T-helper 2 cell treated with Interferon-gamma antibody and Interleukin-4, amounts not matched to agents 5 μg/mL and 100 μg/mL, for 36 hours (primary cell): ENCODE results near the gene SFMBT1.

Experiments
- DNase-seq: peaks from one replicate; pipeline ENCODE4 v3.0.0; 2021; ENCODE audit warnings: low spot score
- H3K27ac Mint-ChIP-seq: one replicate; pipeline ENCODE4 v1.8.0; 2021; ENCODE audit warnings: mild to moderate bottlenecking, mixed read lengths
- H3K27me3 Mint-ChIP-seq: one replicate; pipeline ENCODE4 v1.8.0; 2021; ENCODE audit warnings: low read depth, mixed read lengths
- H3K36me3 Mint-ChIP-seq: one replicate; pipeline ENCODE4 v1.8.0; 2021; ENCODE audit warnings: low read depth, mixed read lengths
- H3K4me1 Mint-ChIP-seq: one replicate; pipeline ENCODE4 v1.8.0; 2021; ENCODE audit warnings: low read depth, mixed read lengths
- H3K4me3 Mint-ChIP-seq: one replicate; pipeline ENCODE4 v1.8.0; 2022; ENCODE audit warnings: mild to moderate bottlenecking, moderate library complexity, mixed read lengths
- H3K9me3 Mint-ChIP-seq: one replicate; pipeline ENCODE4 v1.8.0; 2021; ENCODE audit warnings: mixed read lengths

SFMBT1 gene

GRCh38 chr3:53078656-53079055, 32.8 kb upstream of the SFMBT1 start:
- Mint-ChIP-seq H3K27me3 (no peaks in the 10 kb centered on the region), H3K36me3 (no peaks in the 10 kb centered on the region), H3K9me3 (no peaks in the 10 kb centered on the region), H3K4me3 (no peak overlapping the region), H3K4me1 (no peaks in the 10 kb centered on the region), H3K27ac (no peak overlapping the region)
- no peak for DNase-seq

GRCh38 chr3:53077476-53078220, 31.8 kb upstream of the SFMBT1 start:
- H3K36me3 Mint-ChIP-seq, result no peaks in the 10 kb centered on the region
- no peak overlapping the region for H3K4me3 Mint-ChIP-seq
- no peak for DNase-seq
- no peaks in the 10 kb centered on the region for H3K9me3 Mint-ChIP-seq
- H3K27ac Mint-ChIP-seq, result no peak overlapping the region
- peaks cover 6% of the 10 kb centered on the region for H3K4me1 Mint-ChIP-seq
- no peaks in the 10 kb centered on the region for H3K27me3 Mint-ChIP-seq

DNA sequence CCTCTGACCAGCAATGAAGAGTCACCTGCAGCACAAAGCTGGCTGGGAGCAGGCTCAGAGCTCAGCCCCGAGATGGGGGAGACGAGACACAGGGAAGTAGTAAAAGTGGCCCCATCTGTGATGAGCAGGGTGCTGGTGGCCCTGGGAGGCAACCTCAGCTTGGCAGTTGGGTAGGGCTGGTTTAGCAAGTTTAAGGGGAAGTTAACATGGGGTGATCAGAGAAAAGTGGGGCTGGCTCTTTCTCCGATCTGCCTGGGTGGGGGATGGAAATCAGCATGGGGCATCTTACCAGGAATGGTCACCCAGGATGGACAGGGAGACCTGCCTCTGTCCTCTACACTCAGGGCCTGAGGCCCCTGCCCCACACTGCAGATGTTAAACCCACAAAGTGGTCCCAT, 29.9 kb upstream of the SFMBT1 start:
- H3K27me3 Mint-ChIP-seq, result no peaks in the 10 kb centered on the region
- no peak for DNase-seq
- no peak overlapping the region for H3K4me3 Mint-ChIP-seq
- peaks cover 13% of the 10 kb centered on the region for H3K4me1 Mint-ChIP-seq
- H3K36me3 Mint-ChIP-seq, result no peaks in the 10 kb centered on the region
- H3K9me3 Mint-ChIP-seq, result no peaks in the 10 kb centered on the region
- H3K27ac Mint-ChIP-seq, result no peak overlapping the region

- H3K27ac Mint-ChIP-seq, result no peak overlapping the region
- H3K27me3 Mint-ChIP-seq, result no peaks in the 10 kb centered on the region
- no peaks in the 10 kb centered on the region for H3K36me3 Mint-ChIP-seq
- no peak for DNase-seq
- H3K9me3 Mint-ChIP-seq, result no peaks in the 10 kb centered on the region
- no peak overlapping the region for H3K4me3 Mint-ChIP-seq
- peaks cover 13% of the 10 kb centered on the region for H3K4me1 Mint-ChIP-seq
These were observed 29.2 kb upstream of the SFMBT1 start for GRCh38 chr3:53074761-53075742.

DNA sequence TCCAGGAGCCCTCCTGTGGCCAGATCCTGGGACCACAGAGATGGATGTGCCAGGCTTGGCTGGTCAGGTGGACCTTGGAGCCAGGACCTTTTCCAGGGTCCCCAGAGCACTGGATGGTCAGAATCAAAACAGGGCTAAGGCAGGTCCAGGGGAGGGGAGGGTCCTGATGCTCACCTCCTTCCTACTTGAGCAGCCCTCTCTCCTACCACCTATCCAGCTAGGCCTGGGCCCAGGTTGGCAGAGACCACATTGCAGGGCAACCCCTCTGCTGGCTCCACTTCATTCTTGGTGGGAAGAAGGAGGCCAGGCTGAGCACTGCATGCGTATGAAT, 28.5 kb upstream of the SFMBT1 start:
- Mint-ChIP-seq H3K4me1 (peaks cover 14% of the 10 kb centered on the region), H3K9me3 (no peaks in the 10 kb centered on the region), H3K27ac (peak overlapping the region; percentile 45), H3K36me3 (no peaks in the 10 kb centered on the region), H3K27me3 (no peaks in the 10 kb centered on the region), H3K4me3 (peak overlapping the region; percentile 14)
- no peak for DNase-seq

DNA sequence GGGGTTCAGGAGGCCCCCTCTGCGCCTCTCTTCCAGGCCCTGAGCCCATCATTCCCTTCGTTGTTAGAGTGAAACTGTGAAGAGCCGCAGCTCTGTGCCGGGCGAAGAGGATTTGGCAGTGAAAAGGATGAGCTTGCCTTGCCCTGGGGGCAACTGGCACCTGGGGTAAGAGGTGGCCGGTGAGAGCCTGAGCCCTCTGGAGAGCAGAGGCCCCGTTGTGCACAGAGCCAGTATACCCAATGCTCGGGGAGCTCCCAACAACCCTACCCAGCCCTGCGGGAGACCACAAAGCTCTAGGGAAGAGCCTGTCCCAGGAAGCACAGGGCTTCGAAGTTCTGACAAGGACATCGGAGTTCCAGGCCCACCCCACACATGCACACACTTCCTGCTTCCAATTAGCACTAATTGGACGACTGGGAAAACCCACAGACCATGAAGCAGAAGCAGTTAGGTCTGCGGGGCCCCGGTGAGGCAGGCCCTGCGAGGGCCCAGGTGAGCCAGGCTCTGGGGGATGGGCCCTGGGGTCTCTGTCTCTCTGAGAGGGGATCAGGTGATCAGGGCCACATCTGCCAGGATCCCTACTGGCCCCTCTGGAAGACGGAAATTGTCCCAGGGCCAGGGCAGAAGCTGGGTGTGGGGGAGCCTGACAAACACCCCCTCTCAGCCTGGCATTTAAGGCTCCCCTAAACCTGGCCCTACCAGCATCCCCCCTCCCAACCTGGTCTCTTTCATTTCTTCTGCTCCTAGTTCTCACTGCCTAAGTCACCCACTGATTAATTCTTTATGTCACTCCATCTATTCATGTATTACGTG, 27.9 kb upstream of the SFMBT1 start:
- Mint-ChIP-seq H3K27me3 (no peaks in the 10 kb centered on the region), H3K9me3 (no peaks in the 10 kb centered on the region), H3K4me3 (peak overlapping the region; percentile 88), H3K36me3 (no peaks in the 10 kb centered on the region), H3K27ac (peak overlapping the region; percentile 93), H3K4me1 (peaks cover 16% of the 10 kb centered on the region)
- DNase-seq, result no peak

DNA sequence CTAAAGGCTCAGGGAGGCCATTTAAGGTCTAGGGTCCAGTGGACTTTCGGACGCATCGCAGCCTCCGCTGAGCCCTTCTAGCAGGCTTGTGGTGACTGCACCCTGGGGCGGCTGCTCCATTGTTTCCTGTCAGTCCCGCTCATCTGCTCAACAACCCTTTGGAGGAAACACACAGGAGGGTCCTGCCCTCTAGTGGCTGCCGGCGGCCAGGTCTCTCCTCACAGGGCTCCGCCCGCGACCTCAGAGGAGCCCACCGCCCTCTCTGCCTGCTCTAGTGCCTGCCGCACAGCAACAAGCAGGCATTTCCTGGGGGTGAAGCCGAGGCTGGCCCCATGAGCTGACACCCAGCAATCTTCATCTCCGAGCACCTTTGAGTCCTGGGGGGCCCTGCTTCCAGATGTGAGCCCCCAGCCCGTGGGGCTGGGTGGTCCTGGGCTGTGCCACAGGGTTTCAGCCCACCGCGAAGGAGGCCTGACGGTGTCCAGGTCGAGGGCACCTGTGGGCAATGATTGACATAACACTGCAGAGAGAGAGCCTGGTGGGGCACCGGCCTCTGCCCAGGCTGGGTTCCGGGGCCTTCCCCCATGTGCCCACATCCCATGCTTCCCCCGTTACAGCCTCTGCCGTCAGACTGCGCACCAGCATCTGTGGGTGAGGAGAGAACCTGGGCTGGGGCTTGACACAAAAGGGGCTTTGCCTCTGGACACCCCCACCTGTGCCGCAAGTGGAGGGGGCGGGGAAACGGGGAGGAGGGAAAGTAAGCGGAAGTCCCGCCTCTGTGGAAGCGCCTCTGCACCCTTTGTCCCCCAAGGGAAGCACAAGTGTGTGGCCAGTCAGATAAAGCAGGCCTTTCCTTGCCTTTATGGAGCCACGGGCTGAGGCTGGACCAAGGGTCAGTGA, 27.0 kb upstream of the SFMBT1 start:
- H3K4me1 Mint-ChIP-seq, result peaks cover 16% of the 10 kb centered on the region
- no peaks in the 10 kb centered on the region for H3K27me3 Mint-ChIP-seq
- H3K27ac Mint-ChIP-seq, result peak overlapping the region; percentile 93
- DNase-seq, result peak; percentile 85
- no peaks in the 10 kb centered on the region for H3K9me3 Mint-ChIP-seq
- no peaks in the 10 kb centered on the region for H3K36me3 Mint-ChIP-seq
- peak overlapping the region; percentile 88 for H3K4me3 Mint-ChIP-seq

GRCh38 chr3:53071882-53072431, 26.1 kb upstream of the SFMBT1 start:
- Mint-ChIP-seq H3K36me3 (no peaks in the 10 kb centered on the region), H3K27me3 (no peaks in the 10 kb centered on the region), H3K4me3 (peak overlapping the region; percentile 88), H3K27ac (peak overlapping the region; percentile 93), H3K9me3 (no peaks in the 10 kb centered on the region), H3K4me1 (peaks cover 16% of the 10 kb centered on the region)
- no peak for DNase-seq

GRCh38 chr3:53069422-53070068, 23.7 kb upstream of the SFMBT1 start:
- H3K27ac Mint-ChIP-seq, result no peak overlapping the region
- no peak for DNase-seq
- no peaks in the 10 kb centered on the region for H3K36me3 Mint-ChIP-seq
- peaks cover 3% of the 10 kb centered on the region for H3K27me3 Mint-ChIP-seq
- no peaks in the 10 kb centered on the region for H3K9me3 Mint-ChIP-seq
- H3K4me1 Mint-ChIP-seq, result peaks cover 16% of the 10 kb centered on the region
- H3K4me3 Mint-ChIP-seq, result no peak overlapping the region

- Mint-ChIP-seq H3K27me3 (peaks cover 10% of the 10 kb centered on the region), H3K27ac (no peak overlapping the region), H3K4me3 (no peak overlapping the region), H3K36me3 (no peaks in the 10 kb centered on the region), H3K4me1 (peaks cover 12% of the 10 kb centered on the region), H3K9me3 (no peaks in the 10 kb centered on the region)
- no peak for DNase-seq
These were observed 22.3 kb upstream of the SFMBT1 start for GRCh38 chr3:53068176-53068575.

- no peaks in the 10 kb centered on the region for H3K9me3 Mint-ChIP-seq
- peaks cover 14% of the 10 kb centered on the region for H3K27me3 Mint-ChIP-seq
- peaks cover 9% of the 10 kb centered on the region for H3K4me1 Mint-ChIP-seq
- no peak overlapping the region for H3K4me3 Mint-ChIP-seq
- DNase-seq, result no peak
- no peaks in the 10 kb centered on the region for H3K36me3 Mint-ChIP-seq
- H3K27ac Mint-ChIP-seq, result no peak overlapping the region
These were observed 21.7 kb upstream of the SFMBT1 start for GRCh38 chr3:53067567-53067966.

DNA sequence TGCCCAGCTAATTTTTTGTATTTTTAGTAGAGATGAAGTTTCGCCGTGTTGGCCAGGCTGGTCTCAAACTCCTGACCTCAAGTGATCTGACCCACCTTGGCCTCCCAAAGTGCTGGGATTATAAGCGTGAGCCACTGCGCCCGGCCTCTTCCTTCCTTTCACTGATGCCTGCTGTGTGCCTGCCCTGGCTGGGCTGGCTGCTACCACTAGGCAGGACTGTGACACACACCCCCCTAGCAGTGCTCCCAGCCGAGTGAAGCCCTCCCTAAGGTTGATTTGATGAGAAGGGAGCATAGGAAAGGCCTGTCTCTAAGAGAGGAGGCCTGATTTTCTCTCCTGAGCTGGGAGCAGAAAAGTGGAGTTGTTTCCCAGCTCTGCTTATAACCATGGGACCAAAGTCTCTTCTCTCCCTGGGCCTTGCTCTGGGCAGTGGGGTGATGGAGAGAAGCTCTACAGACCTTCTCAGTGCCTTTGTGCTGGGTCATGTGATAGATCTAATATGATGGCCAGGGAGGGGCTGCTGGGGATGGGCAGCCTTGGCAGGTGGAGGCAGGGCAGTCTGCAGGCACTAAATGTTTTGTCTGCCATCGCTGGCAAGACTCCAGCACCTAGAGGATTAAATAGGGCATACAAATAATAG, 20.1 kb upstream of the SFMBT1 start:
- H3K4me1 Mint-ChIP-seq, result peaks cover 2% of the 10 kb centered on the region
- H3K4me3 Mint-ChIP-seq, result no peak overlapping the region

More for the DNA sequence above, 20.1 kb upstream of the SFMBT1 start:
- Mint-ChIP-seq H3K27ac (no peak overlapping the region), H3K36me3 (no peaks in the 10 kb centered on the region), H3K9me3 (no peaks in the 10 kb centered on the region), H3K27me3 (peaks cover 25% of the 10 kb centered on the region)
- DNase-seq, result no peak
